ENCODE measurements around the gene RBBP9. TPM values are rescaled to one million over a fixed set of nuclear protein-coding genes. Genes with fewer than 3 reads are reported as not detected.
A peak's percentile ranks its signal among the peaks of the same experiment; 100 is the strongest.

Gene RBBP9
- polyA plus RNA-seq, 1 donor from 2014 or later: 11.9 TPM

GRCh38 chr20:18466894-18467730 is 29.9 kb downstream of the RBBP9 start, which contains the start of the genes DZANK1 and POLR3F:
Gene DZANK1 (minus strand): TSS chr20:18467030. CDS start chr20:18465358, 1,672 bp downstream.
Gene POLR3F (plus strand): TSS chr20:18467390. CDS start chr20:18467507, 117 bp downstream.
- no peaks in the 10 kb centered on the region for H3K9me3 Mint-ChIP-seq
- H3K36me3 Mint-ChIP-seq: no peaks in the 10 kb centered on the region
- H3K4me1 Mint-ChIP-seq: peaks cover 12 to 17% (median 14%) of the 10 kb centered on the region in 3 donors
- peak within 1 kb of the TSS; percentile 96 to 100 (median 100) for H3K4me3 Mint-ChIP-seq
- peak within 1 kb of the TSS; percentile 98 to 99 (median 98) for H3K27ac Mint-ChIP-seq
- H3K27me3 Mint-ChIP-seq: no peaks in the 10 kb centered on the region

GRCh38 chr20:18466574-18466893 is 30.5 kb downstream of the RBBP9 start:
- H3K4me1 Mint-ChIP-seq: peaks cover 12 to 17% (median 14%) of the 10 kb centered on the region in 3 donors
- H3K36me3 Mint-ChIP-seq: no peaks in the 10 kb centered on the region
- H3K27me3 Mint-ChIP-seq: no peaks in the 10 kb centered on the region
- no peaks in the 10 kb centered on the region for H3K9me3 Mint-ChIP-seq
- H3K4me3 Mint-ChIP-seq: peak overlapping the region; percentile 96 to 100 (median 100)
- peak overlapping the region; percentile 98 to 99 (median 98) for H3K27ac Mint-ChIP-seq

- H3K9me3 Mint-ChIP-seq: no peaks in the 10 kb centered on the region
- peaks cover 12 to 17% (median 14%) of the 10 kb centered on the region in 3 donors for H3K4me1 Mint-ChIP-seq
- H3K4me3 Mint-ChIP-seq: peak overlapping the region; percentile 96 to 100 (median 100)
- no peaks in the 10 kb centered on the region for H3K27me3 Mint-ChIP-seq
- peak overlapping the region; percentile 64 to 99 (median 98) for H3K27ac Mint-ChIP-seq
- H3K36me3 Mint-ChIP-seq: no peaks in the 10 kb centered on the region
Observed at GRCh38 chr20:18465536-18466200, 31.4 kb downstream of the RBBP9 start.

- H3K9me3 Mint-ChIP-seq: peaks cover 1 to 7% (median 4%) of the 10 kb centered on the region in 3 donors
- H3K4me3 Mint-ChIP-seq: no peak overlapping the region
- no peak overlapping the region for H3K27ac Mint-ChIP-seq
- peaks cover 2% of the 10 kb centered on the region for H3K36me3 Mint-ChIP-seq
- H3K4me1 Mint-ChIP-seq: no peaks in the 10 kb centered on the region
- H3K27me3 Mint-ChIP-seq: no peaks in the 10 kb centered on the region
Observed at GRCh38 chr20:18456600-18456999, 40.4 kb downstream of the RBBP9 start.

GRCh38 chr20:18443886-18444285 is 53.1 kb downstream of the RBBP9 start:
- Mint-ChIP-seq H3K9me3 (no peaks in the 10 kb centered on the region), H3K4me1 (no peaks in the 10 kb centered on the region), H3K27ac (no peak overlapping the region), H3K4me3 (no peak overlapping the region), H3K27me3 (no peaks in the 10 kb centered on the region), H3K36me3 (peaks cover 9% of the 10 kb centered on the region)

GRCh38 chr20:18440403-18440802 is 56.6 kb downstream of the RBBP9 start:
- Mint-ChIP-seq H3K27me3 (no peaks in the 10 kb centered on the region), H3K27ac (peak overlapping the region in 1 of 3 donors; percentile 44), H3K4me3 (no peak overlapping the region)

GRCh38 chr20:18436847-18437246 is 60.2 kb downstream of the RBBP9 start:
- H3K36me3 Mint-ChIP-seq: peaks cover 6% of the 10 kb centered on the region
- H3K4me3 Mint-ChIP-seq: peak overlapping the region in 1 of 4 donors; percentile 9
- H3K9me3 Mint-ChIP-seq: peaks cover 0 to 4% (median 3%) of the 10 kb centered on the region in 3 donors
- H3K27me3 Mint-ChIP-seq: no peaks in the 10 kb centered on the region
- peaks cover 7 to 8% (median 7%) of the 10 kb centered on the region in 3 donors for H3K4me1 Mint-ChIP-seq
- H3K27ac Mint-ChIP-seq: peak overlapping the region in 1 of 3 donors; percentile 80

More at GRCh38 chr20:18440403-18440802, 56.6 kb downstream of the RBBP9 start:
- Mint-ChIP-seq H3K36me3 (peaks cover 10% of the 10 kb centered on the region), H3K9me3 (peaks cover 0 to 4% (median 3%) of the 10 kb centered on the region in 3 donors), H3K4me1 (peaks cover 7 to 8% (median 7%) of the 10 kb centered on the region in 3 donors)

Other genes with a start within 250 kb of the RBBP9 start
- 9.0 TPM for gene ZNF133, start 208.7 kb downstream of the RBBP9 start, polyA plus RNA-seq
- 2.2 TPM for gene DZANK1, start 30.2 kb downstream of the RBBP9 start, polyA plus RNA-seq
- 9.0 TPM for gene POLR3F, start 29.8 kb downstream of the RBBP9 start, polyA plus RNA-seq
- 41.1 TPM for gene SEC23B, start 10.7 kb upstream of the RBBP9 start, polyA plus RNA-seq
- 202 TPM for gene SMIM26, start 70.2 kb upstream of the RBBP9 start, polyA plus RNA-seq
- gene DTD1, start 90.8 kb upstream of the RBBP9 start, polyA plus RNA-seq: 51.9 TPM